ENCODE results near the gene FAM124B.
A peak's percentile ranks its signal among the peaks of the same experiment; 100 is the strongest.

The FAM124B gene

DNA sequence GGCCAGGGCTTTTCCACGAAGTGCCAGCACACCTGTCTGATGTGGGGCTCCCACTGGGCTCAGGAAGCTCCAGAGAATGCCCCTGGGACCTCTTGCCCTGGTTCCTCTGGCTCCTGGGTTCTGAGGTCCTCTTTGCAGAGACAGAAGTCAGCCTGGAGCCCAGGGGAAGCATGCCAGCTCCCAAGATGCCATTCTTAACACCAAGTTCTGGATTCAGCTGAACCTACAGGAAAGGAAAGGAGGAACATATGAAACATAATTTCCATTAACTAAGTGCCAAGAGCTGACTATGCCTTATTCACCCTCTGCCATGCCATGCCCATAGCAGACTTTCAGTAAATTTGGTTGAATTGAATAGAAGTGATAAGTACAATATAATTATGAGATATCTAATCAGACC is 21.9 kb downstream of the FAM124B start:
- no peak for DNase-seq

GRCh38 chr2:224379172-224379571 is 22.7 kb downstream of the FAM124B start:
- DNase-seq = no peak

GRCh38 chr2:224378701-224379097 is 23.2 kb downstream of the FAM124B start:
- DNase-seq = no peak

GRCh38 chr2:224377751-224378700 is 23.9 kb downstream of the FAM124B start:
- DNase-seq = no peak

GRCh38 chr2:224372641-224373040 is 29.3 kb downstream of the FAM124B start:
- no peak for DNase-seq

- DNase-seq = peak in 2 of 6 experiments; percentile 20 to 21
Observed at GRCh38 chr2:224369028-224369632, 32.8 kb downstream of the FAM124B start.

GRCh38 chr2:224366267-224366844 is 35.6 kb downstream of the FAM124B start:
- DNase-seq = no peak

- no peak for DNase-seq
Observed at GRCh38 chr2:224365331-224365730, 36.6 kb downstream of the FAM124B start.

DNA sequence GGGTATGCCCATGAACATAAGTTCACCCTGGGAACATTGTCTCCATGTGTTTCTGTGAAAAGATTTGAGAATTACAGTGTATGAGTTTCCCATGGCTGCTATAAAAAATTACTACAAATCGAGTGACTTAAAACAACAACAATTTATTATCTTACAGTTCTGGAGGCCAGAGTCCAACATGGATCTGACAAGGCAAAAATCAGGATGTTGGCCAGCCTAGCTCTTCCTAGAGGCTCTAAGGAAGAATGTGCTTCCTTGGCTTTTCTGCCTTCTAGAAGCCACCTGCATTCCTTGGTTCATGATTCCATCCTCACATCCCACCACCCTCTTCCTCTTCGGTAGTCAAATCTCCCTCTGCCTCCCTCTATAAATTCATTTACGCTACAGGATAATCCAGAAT is 38.6 kb downstream of the FAM124B start:
- DNase-seq = no peak

GRCh38 chr2:224362094-224362493 is 39.8 kb downstream of the FAM124B start:
- no peak for DNase-seq

DNA sequence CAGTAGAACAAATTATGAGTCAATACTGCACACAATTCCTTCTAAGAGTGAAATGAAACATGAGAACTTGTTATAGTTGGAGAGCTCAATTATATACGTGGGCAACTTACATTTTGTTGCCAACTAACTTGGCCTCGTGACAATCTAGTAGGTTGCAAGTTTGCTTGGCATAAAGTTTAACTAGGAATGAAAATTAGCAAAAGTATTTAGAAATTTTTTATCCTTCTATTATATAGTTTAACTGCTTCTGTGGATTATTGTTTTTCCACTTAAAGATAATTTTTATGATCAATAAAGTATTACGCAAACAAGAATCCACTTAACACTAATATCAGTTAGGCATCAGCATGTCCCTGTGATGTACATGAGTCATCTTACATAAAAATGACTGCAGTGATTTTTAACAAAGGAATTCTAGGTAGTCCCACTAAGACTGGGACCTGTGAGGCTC is 41.1 kb downstream of the FAM124B start:
- DNase-seq = no peak

GRCh38 chr2:224359569-224359968 is 42.3 kb downstream of the FAM124B start:
- DNase-seq = no peak

DNA sequence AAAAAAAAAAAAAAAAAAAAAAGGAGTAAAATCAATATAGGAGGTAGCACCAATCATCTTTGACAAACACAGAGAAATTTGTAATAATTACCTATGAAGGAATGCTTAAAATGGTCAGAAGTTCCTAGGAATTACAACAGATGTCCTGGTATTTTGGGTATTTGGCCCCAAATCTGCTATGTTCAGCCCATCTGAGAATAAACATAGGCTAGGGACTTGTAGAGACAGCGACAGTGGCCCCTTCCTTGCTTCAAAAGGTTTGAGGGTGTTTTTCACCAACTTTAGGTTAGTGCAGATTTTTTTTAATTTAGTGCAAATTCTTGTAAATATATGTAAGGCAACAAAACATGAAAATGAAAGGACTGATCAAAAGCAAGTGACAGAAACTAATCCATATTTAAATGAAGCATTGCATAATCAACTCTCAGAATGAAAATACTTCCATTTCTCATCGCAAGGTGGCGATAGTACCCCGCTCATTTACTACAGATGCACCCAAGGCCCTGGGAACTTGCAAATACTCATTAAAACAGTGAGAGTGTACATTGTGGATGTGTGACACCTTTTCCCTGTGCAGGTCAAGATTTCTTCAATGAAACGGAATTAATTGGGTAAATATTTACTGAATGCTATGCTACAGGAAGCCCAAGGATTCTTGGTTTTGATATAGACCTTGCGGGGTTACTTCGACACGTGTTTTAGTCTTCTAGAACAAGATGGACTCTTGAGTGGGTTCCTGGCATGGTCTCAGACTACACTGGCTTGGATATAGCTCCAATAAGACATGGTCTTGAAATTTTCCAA is 44.6 kb downstream of the FAM124B start:
- DNase-seq = peak in 5 of 6 experiments; percentile 30 to 68 (median 42)

GRCh38 chr2:224354632-224355211 is 47.2 kb downstream of the FAM124B start:
- DNase-seq = no peak

DNA sequence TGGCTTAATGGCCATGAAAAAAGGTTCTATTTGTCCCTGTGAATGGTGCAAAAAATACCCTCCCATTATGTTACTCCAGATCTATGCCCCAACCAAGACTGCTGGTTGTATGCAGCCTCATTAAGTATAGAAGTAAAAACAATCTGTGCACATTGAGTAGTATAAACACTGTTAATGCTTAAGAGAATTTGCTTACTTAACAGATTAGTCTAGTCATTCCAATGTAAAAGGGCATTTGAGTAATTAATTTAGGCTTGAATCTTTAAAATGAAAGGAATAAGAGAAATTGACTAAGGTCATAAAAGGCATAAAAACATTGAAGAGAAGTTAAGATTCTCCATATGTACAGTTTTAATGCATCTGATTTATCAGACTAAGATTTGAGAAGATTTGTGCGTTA is 51.2 kb downstream of the FAM124B start:
- DNase-seq = no peak

GRCh38 chr2:224349396-224349795 is 52.5 kb downstream of the FAM124B start:
- no peak for DNase-seq

DNA sequence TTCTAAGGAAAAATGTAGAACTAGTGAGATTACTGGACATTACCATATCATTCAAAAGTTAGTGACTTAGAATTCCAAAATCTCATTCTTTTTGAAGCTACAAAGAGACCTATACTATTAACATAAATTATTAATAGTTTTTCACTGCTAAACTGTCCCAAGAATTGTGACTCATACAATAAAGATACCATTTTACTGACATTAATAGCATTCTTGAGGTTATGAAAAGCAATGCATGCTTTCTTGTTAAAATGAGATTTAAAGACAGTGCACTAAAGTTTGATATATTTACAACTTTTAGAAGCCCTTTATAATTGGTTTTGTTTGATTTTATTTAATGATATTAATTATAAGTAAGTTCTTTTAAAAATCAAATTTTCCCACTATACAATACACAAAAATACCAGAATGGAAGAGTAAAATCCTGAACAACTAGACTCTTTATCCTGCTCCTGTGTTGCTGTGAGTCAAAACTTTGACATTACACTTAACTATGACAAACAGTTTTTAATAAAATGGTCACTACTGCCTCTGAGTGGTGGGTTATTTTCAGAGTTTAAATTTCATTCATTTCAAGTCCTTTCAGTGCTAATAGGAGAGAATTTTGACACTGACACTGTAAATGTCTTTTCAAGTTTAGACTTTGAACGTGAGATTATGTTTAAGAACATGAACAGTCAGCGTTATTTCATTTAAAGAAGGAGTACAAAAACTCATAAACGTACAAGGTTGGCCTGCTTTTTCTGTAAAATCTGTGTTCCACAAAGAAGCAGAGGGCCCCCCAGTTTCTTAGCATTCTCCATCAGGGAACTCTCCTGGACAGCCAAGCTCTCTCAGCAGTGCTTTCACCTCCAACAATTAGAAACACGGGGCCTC is 54.5 kb downstream of the FAM124B start:
- DNase-seq = no peak

DNA sequence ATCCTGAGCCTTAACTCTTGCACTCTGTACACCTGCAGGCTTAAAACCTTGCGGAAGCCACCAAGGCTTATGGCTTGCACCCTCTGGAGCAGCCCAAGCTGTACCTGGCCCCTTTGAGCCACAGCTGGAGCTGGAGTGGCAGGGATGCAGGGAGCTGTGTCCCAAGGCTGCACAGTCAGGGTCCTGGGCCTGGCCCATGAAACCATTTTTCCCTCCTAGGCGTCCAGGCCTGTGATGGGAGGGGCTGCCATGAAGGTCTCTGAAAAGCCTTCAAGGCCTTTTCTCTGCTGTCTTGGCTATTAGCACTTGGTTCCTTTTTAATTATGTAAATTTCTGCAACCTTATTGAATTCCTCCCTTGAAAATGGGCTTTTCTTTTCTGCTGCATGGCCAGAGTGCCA is 56.4 kb downstream of the FAM124B start:
- DNase-seq = no peak

DNA sequence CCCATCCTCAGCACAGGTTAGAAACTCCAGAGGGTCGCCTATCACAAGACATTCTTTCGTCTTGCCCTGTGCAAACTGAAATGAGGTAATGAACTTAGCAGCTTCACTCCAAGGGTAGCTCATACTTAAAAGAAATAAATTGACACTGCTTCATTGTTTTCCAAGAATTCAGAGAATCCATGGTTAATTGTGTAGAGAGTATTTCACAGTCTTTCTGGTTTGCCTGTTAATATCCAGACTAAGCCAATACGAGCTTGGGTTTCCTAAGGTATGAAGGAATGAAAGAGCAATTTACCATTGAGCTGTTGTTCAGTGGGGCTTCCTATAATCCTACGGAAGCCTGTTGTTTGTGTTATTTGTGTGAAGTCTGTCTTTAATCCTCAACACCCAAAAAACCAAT is 58.7 kb downstream of the FAM124B start:
- DNase-seq = no peak

DNA sequence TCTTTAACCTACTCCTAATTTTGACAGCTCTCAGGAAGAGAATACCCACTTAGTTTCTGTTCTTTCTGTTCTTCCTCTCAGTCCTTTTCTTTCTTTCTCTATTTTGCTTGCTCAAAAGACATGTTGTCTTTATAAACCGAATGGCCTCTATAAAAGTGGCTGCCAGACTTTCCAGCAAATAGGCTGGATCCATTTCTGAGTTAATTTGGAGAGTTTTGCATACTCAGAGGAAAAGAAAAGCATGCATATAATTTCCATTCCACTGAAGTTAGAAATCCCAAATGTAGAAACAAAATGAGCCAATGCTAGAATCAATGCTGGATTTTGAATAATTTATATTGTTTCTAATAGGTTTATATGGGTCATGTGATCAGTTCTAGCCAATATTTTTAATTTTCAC is 65.9 kb downstream of the FAM124B start:
- no peak for DNase-seq

- no peak for DNase-seq
Observed at GRCh38 chr2:224334726-224335125, 67.2 kb downstream of the FAM124B start.

All from stimulated activated naive CD4-positive, alpha-beta T cell (primary cell).